Measurements from ENCODE around the gene LBP. TPM values are rescaled to one million over a fixed set of nuclear protein-coding genes. Genes with fewer than 3 reads are reported as not detected.
"Not testable (repeated sequence)": the region's sequence is repeated elsewhere in the genome, so short reads cannot be mapped to it uniquely, and the experiment has no call there.

LBP gene
- total and polyA plus RNA-seq, 2 experiments from 2014 or later, result 0.10 to 0.19 TPM

DNA sequence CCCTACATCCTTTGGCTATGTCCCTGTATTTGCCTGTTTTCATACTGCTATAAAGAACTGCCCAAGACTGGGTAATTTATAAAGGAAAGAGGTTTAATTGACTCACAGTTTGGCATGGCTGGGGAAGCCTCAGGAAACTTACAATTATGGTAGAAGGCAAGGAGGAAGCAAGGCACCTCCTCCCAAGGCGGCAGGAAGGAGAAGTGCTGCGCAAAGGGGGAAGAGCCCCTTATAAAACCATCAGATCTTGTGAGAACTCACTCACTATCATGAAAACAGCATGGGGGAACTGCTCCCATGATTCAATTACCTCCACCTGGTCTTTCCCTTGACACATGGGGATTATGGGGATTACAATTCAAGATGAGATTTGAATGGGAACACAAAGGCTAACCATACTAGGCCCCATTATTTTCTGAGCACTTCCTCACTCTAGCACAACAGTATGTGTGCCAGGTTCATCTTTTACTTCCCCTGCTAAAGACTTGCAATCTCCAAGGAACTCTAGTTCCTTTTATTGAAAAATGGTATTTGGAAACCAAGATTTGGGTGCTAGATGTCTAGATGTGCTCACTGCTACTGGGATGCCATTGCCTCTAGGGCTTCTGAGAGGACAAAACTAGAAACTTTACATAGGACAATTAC lies 49.6 kb downstream of the LBP start:
- H3K4me3 Mint-ChIP-seq; H3K9me2 ChIP-seq (ENCODE audit: insufficient read depth); H3K27me3 ChIP-seq (ENCODE audit: insufficient read depth); H4K20me1 ChIP-seq (replicated peaks; ENCODE audit: insufficient read depth); H3K9me3 Mint-ChIP-seq; H3K27ac ChIP-seq (ENCODE audit: low read depth); H3K36me3 Mint-ChIP-seq (ENCODE audit: low read depth); H3K36me3 ChIP-seq (ENCODE audit: insufficient read depth); H3F3A ChIP-seq (replicated peaks; ENCODE audit: low read depth); DNase-seq (ENCODE audit: low spot score); H3K27ac Mint-ChIP-seq; H3K4me1 Mint-ChIP-seq; ATAC-seq; H3K4me2 ChIP-seq; H3K79me2 ChIP-seq (replicated peaks; ENCODE audit: insufficient read depth); H3K4me3 ChIP-seq; H3K4me1 ChIP-seq (ENCODE audit: insufficient read depth); H2AFZ ChIP-seq; H3K27me3 Mint-ChIP-seq (ENCODE audit: insufficient read depth, low read depth, poor library complexity): not testable (repeated sequence)

DNA sequence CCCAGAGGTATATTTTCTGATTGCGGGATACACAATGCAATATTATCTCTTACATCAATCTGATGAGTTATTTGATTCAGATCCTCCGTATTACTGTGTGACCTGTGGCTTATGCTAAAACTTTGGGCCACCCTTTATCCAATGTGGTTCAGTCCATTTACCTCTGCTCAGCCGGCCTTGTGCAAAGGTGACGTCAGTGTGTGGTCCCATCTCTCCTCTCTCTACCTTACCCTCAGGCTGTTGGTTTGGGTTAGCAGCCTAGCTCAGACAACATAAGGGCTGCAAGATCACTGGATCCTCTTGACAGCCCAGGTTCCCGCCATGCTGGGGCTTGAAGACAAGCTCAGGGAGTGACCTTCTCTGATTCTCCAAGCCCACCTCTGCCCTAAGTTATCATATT lies 55.8 kb downstream of the LBP start:
- no peak overlapping the region for H3K4me3 ChIP-seq
- peaks cover 2% of the 10 kb centered on the region for H3K27me3 Mint-ChIP-seq (ENCODE audit: insufficient read depth, low read depth, poor library complexity)
- H3K36me3 Mint-ChIP-seq (ENCODE audit: low read depth), result peaks cover 24% of the 10 kb centered on the region
- H3K4me2 ChIP-seq, result no peak overlapping the region
- no peaks in the 10 kb centered on the region for H3K36me3 ChIP-seq (ENCODE audit: insufficient read depth)
- H3K9me2 ChIP-seq (ENCODE audit: insufficient read depth), result no peaks in the 10 kb centered on the region
- no peak overlapping the region for H3K4me3 Mint-ChIP-seq
- H3K4me1 Mint-ChIP-seq, result no peaks in the 10 kb centered on the region
- H3K4me1 ChIP-seq (ENCODE audit: insufficient read depth), result no peaks in the 10 kb centered on the region
- H3K27ac Mint-ChIP-seq, result no peak overlapping the region
- H4K20me1 ChIP-seq (replicated peaks; ENCODE audit: insufficient read depth), result no peaks in the 10 kb centered on the region
- ATAC-seq, result no peak
- H3K9me3 Mint-ChIP-seq, result peaks cover 22% of the 10 kb centered on the region
- TF ChIP-seq EZH2 (IDR thresholded peaks at IDR 0.05; ENCODE audit: low read depth, unreplicated experiment) (no peak), ZNF114 (CRISPR knock-in tag; IDR thresholded peaks at IDR 0.05) (no peak), POLR2AphosphoS5 (IDR thresholded peaks at IDR 0.05; ENCODE audit: low read depth) (no peak), NANOG (IDR thresholded peaks at IDR 0.05; ENCODE audit: borderline replicate concordance) (no peak)
- TF ChIP-seq, protein P1, sequence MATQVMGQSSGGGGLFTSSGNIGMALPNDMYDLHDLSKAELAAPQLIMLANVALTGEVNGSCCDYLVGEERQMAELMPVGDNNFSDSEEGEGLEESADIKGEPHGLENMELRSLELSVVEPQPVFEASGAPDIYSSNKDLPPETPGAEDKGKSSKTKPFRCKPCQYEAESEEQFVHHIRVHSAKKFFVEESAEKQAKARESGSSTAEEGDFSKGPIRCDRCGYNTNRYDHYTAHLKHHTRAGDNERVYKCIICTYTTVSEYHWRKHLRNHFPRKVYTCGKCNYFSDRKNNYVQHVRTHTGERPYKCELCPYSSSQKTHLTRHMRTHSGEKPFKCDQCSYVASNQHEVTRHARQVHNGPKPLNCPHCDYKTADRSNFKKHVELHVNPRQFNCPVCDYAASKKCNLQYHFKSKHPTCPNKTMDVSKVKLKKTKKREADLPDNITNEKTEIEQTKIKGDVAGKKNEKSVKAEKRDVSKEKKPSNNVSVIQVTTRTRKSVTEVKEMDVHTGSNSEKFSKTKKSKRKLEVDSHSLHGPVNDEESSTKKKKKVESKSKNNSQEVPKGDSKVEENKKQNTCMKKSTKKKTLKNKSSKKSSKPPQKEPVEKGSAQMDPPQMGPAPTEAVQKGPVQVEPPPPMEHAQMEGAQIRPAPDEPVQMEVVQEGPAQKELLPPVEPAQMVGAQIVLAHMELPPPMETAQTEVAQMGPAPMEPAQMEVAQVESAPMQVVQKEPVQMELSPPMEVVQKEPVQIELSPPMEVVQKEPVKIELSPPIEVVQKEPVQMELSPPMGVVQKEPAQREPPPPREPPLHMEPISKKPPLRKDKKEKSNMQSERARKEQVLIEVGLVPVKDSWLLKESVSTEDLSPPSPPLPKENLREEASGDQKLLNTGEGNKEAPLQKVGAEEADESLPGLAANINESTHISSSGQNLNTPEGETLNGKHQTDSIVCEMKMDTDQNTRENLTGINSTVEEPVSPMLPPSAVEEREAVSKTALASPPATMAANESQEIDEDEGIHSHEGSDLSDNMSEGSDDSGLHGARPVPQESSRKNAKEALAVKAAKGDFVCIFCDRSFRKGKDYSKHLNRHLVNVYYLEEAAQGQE (IDR thresholded peaks at IDR 0.05; ENCODE audit: unreplicated experiment), result no peak
- TF ChIP-seq, protein P2, sequence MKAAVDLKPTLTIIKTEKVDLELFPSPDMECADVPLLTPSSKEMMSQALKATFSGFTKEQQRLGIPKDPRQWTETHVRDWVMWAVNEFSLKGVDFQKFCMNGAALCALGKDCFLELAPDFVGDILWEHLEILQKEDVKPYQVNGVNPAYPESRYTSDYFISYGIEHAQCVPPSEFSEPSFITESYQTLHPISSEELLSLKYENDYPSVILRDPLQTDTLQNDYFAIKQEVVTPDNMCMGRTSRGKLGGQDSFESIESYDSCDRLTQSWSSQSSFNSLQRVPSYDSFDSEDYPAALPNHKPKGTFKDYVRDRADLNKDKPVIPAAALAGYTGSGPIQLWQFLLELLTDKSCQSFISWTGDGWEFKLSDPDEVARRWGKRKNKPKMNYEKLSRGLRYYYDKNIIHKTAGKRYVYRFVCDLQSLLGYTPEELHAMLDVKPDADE (IDR thresholded peaks at IDR 0.05), result no peak
- no peak for DNase-seq (ENCODE audit: low spot score)
- no peak overlapping the region for H2AFZ ChIP-seq
- H3K27ac ChIP-seq (ENCODE audit: low read depth), result no peak overlapping the region
- no peaks in the 10 kb centered on the region for H3K27me3 ChIP-seq (ENCODE audit: insufficient read depth)
- H3K79me2 ChIP-seq (replicated peaks; ENCODE audit: insufficient read depth), result no peaks in the 10 kb centered on the region
- no peaks in the 10 kb centered on the region for H3F3A ChIP-seq (replicated peaks; ENCODE audit: low read depth)

Measured in GM23338 (cell line).